PFSK-1 (cell line): ENCODE data around the gene ADAMTSL4.

Experiments
- POLR2AphosphoS5 ChIP-seq: IDR thresholded peaks from 2 replicates; pipeline ENCODE4 v1.6.1; 2012; ENCODE audit warnings: low read depth, mild to moderate bottlenecking, control low read depth, low read length, moderate library complexity
- SIN3A ChIP-seq: IDR thresholded peaks from 2 replicates; pipeline ENCODE4 v1.6.1; 2012; ENCODE audit warnings: mild to moderate bottlenecking, low read length, moderate library complexity, borderline replicate concordance; ENCODE audit not compliant: insufficient read depth
- TF ChIP-seq, protein P1 (sequence below), 2 experiments: IDR thresholded peaks; 2 replicates each; pipeline versions ENCODE4 v1.6.1 to v1.8.0; 2011 to 2012; ENCODE audit warnings: low read depth in 2 of 2, low read length in 2 of 2, control low read depth in 1 of 2, inconsistent platforms in 1 of 2, mild to moderate bottlenecking in 1 of 2, moderate library complexity in 1 of 2; ENCODE audit not compliant: insufficient read depth in 1 of 2

DNA sequence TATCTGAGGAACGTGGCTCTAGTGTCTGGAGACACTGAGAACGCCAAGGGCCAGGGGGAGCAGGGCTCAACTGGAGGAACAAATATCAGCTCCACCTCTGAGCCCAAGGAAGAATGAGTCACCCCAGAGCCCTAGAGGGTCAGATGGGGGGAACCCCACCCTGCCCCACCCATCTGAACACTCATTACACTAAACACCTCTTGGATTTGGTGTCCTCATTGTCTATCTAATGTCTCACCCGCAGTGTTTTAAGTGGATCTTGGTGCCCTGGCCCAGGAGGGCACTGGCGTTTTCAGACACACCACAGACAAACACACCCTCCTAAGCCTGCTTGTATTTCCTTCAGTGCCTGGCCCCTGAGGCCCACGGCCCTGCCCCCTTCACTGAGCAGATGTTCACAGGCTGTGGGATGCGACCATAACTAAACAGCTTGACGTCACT is 35.8 kb upstream of the ADAMTSL4 start:
- TF ChIP-seq, protein P1, sequence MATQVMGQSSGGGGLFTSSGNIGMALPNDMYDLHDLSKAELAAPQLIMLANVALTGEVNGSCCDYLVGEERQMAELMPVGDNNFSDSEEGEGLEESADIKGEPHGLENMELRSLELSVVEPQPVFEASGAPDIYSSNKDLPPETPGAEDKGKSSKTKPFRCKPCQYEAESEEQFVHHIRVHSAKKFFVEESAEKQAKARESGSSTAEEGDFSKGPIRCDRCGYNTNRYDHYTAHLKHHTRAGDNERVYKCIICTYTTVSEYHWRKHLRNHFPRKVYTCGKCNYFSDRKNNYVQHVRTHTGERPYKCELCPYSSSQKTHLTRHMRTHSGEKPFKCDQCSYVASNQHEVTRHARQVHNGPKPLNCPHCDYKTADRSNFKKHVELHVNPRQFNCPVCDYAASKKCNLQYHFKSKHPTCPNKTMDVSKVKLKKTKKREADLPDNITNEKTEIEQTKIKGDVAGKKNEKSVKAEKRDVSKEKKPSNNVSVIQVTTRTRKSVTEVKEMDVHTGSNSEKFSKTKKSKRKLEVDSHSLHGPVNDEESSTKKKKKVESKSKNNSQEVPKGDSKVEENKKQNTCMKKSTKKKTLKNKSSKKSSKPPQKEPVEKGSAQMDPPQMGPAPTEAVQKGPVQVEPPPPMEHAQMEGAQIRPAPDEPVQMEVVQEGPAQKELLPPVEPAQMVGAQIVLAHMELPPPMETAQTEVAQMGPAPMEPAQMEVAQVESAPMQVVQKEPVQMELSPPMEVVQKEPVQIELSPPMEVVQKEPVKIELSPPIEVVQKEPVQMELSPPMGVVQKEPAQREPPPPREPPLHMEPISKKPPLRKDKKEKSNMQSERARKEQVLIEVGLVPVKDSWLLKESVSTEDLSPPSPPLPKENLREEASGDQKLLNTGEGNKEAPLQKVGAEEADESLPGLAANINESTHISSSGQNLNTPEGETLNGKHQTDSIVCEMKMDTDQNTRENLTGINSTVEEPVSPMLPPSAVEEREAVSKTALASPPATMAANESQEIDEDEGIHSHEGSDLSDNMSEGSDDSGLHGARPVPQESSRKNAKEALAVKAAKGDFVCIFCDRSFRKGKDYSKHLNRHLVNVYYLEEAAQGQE (IDR thresholded peaks at IDR 0.05; ENCODE audit: insufficient read depth in 1 of 2, low read depth in 2 of 2, low read length in 2 of 2): no peak
- no peak for TF ChIP-seq POLR2AphosphoS5
- no peak for TF ChIP-seq SIN3A
